Activated CD4-positive, alpha-beta T cell treated with anti-CD3 and anti-CD28 coated beads, Interleukin-2, Interleukin-6, amounts not matched to agents 100 ng/mL and 50 ng/mL, durations not matched to agents 16 hours and 8 hours (primary cell): ENCODE data around the gene TBC1D1.

ENCODE experiments used
- DNase-seq: peaks from one replicate; pipeline ENCODE4 v3.0.0-alpha.2; 2020

TBC1D1 gene

DNA sequence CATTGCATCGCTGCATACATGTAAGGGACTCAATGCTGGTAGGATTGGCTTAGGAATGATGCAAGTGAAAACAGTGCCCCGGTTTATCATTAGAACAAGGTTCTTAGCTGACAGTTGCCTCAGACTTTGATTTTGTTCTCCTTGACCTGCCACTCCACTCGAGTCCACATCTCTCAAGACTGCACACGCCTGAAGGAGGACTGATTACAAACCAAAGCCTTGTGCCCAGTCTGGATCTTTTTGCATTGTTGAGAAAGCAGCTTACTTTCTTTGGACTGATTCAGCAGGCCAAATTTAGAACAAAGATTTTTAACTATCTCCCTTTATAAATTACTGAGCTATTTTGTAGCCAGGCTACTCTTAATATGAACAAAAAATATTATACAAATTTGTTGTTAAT is 194.9 kb downstream of the TBC1D1 start:
- DNase-seq = no peak

GRCh38 chr4:38086151-38086848 is 195.4 kb downstream of the TBC1D1 start:
- no peak for DNase-seq

- no peak for DNase-seq
These were observed 196.0 kb downstream of the TBC1D1 start for GRCh38 chr4:38086849-38087226.

DNA sequence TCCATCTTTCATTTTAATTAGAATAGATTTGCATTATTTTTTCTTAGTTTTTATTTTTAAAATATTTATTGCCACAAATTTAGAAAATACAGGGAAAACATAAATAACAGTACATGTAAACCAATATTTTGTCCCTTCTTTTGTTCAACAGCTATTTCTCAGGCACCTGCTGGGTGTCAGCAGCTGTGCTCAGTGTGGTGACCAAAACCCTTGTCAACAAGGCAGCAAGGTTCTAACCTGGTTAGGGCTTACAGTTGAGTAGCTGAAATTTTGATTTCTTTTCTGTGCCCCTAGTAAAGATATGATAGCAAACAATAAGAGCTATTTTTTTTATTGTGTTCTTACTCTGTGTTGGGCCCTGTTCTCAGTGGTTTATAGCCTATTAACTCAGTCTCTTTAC is 197.4 kb downstream of the TBC1D1 start:
- DNase-seq = no peak

GRCh38 chr4:38089961-38090360 is 199.1 kb downstream of the TBC1D1 start:
- no peak for DNase-seq

DNA sequence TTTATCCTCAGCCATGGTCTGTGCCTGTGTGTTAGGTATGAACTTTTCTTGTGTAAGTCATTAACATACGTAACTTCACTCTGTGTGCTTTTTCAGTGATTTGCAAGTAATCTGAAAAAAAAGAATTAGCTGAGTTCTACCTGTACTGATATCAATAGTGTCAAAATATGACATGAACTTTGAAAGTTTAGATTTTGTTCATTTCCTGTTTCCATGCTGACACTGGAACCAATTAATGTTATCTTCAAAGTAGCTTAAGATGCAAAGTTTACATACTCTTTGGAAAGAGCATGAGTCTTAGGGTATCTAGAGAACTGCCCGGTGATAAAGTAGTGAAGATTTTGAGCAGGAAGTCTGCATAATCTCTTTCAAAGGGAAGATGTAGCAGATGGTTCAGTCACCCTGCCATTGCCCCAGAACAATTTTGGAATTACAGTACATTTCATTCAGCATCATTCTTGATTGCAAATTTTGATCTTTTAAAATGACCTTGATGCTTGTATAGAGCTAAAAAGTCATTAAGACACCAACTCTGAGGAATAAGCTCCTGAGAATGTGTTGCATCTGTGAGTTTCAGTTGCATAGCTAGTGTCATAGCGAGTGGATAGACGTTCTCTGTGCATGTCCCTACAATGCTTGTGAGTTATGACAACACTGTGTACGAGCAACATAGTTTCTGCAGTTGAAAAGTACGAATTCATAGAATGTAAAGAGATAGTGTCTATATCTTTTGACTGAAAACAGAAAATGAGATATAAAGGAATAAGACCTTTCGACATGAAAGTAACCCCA is 199.8 kb downstream of the TBC1D1 start:
- DNase-seq = peak; percentile 46

DNA sequence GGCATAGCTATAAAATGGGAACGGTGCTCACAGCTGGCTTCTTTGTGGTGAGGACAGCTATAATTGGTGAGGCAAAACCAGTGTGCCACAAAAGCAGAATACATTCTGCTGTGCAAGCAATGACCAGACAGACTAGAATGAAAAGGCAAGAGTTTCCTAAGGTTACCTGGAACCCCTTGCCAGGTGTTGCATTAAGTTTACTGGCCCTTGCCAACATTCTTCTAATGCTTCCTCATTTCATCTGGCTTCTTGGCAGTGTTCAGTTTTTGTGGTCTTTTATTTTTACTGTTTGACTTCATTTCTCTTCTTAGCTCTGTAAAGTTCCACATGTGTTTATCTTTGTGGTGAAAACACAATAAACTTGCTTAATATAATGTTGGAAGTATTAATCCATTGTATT is 200.8 kb downstream of the TBC1D1 start:
- no peak for DNase-seq

- no peak for DNase-seq
These were observed 201.8 kb downstream of the TBC1D1 start for GRCh38 chr4:38092701-38093100.

- no peak for DNase-seq
These were observed 203.5 kb downstream of the TBC1D1 start for GRCh38 chr4:38094419-38094818.

DNA sequence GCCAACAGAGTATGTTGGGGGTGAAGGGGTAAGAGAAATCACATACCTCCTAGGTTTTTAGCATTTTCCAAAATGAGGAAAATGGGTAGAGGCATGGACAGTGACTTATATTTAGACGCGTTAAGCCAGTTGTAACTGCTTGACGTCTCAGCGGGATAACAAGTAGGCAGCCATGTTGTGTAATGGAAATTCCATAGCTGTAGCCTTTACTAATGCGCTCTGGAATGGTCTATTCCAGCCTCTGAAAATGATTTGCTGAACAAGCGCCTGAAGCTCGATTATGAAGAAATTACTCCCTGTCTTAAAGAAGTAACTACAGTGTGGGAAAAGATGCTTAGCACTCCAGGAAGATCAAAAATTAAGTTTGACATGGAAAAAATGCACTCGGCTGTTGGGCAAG is 204.8 kb downstream of the TBC1D1 start:
- no peak for DNase-seq

- no peak for DNase-seq
These were observed 206.9 kb downstream of the TBC1D1 start for GRCh38 chr4:38097818-38098217.

- no peak for DNase-seq
These were observed 208.2 kb downstream of the TBC1D1 start for GRCh38 chr4:38099020-38099600.

DNA sequence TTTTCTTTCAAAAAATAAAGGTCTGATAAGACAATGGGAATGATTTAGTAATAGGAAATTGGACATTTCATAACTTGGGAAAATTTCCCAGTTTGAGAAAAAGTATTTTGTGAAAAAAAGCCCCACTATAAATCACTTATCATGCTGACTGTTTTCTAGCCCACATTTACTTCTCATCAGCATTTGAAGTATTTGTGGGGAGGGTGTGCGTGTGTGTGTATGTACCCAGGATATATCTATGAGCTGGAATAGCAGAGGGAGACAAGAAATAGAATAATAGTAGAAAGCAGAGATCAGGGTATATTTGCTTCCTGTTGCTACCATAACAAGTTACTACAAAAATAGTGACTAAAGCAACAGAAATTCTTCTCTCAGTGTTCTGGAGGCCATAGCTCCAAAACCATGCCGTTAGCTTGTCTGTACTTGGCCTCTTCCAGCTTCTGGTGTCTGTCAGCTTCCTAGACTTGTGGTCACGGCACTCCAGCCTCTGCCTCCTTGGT is 209.1 kb downstream of the TBC1D1 start:
- no peak for DNase-seq

- no peak for DNase-seq
These were observed 209.8 kb downstream of the TBC1D1 start for GRCh38 chr4:38100474-38101255.

DNA sequence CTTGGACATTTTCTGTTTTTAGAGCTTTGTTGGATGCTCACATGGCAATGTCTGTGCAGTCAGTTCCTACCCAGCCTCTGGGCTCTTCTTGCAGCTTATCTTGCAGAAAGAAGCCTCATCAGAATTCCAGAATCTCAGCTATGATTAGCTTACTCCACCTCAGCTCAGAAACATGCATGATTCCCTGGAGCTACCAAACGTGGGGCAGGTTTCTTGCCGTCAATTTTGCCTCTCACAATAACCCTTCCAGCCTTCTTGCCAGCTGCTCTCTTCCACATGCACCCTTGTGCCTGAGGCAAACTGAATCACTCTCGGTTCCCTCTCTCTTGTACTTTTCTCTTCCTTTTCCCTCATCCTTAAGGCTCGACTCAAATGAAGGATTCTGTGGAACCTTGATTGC is 210.7 kb downstream of the TBC1D1 start:
- DNase-seq = no peak

GRCh38 chr4:38102957-38103588 is 212.2 kb downstream of the TBC1D1 start:
- no peak for DNase-seq

DNA sequence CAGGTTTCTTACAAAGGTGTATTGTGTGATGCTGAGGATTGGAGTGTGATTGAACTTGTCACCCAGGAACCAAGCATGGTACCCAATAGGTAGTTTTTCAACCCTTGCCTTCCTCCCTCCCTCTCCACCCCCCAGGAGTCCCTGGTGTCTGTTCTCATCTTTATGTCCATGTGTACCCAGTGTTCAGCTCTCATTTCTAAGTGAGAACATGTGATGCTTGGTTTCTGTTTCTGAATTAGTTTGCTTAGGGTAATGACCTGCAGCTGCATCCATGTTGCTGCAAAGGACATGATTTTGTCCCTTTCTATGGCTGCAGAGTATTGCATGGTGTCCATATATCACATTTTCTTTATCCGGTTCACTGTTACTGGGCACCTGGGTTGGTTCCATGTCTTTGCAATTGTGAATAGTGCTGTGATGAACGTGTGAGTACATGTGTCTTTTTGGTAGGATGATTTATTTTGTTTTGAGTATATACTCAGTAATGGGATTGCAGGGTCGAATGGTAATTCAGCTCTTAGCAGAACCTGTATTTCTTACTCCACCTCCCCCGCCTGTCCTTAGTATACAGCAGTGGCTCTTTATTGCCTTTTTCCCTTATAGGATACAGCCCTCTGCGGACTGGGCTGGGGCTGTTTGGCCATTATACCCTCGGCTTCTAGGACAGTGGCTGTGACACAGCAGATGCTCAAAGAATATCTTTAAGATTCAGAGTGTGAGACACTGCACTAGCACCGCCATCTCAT is 214.8 kb downstream of the TBC1D1 start:
- peak; percentile 37 for DNase-seq

DNA sequence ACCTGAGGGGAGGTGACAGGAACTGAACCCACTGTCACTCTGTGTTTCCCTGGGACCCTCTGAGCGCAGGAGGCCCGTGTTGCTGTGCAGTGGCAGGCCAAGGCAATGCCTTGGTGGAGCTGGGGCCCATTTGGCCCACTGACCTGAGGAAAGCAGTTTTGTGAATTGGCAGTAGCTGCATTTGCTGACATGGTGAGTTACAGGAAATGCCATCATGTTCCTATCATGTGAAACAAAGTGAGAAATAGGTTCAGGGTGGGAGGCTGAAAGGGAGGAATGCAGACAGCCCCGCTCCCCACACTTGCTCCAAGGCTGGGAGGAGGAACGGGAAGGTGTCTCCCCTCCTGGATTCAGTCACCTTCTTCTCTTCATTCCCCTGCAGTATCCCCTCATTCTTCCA is 215.4 kb downstream of the TBC1D1 start:
- no peak for DNase-seq

GRCh38 chr4:38106886-38107514 is 216.1 kb downstream of the TBC1D1 start:
- no peak for DNase-seq

DNA sequence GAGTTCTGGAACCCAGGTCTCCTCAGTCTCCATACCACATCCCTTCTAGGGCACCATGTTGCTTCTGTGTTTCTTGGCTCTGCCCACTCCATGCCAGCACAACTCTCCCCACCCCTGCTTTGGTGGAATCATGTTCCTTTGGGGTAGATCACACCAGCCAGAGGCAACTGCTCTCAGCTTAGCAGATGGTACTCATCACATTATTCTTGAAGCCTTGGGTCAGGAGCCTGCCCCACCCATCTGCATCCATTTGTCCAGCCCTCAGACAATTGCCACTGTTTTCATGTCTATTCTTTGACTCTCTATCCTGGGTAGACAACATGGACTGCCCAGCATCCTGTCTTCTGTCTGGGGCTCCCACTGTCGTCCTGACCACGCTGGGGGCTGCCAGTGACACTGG is 216.9 kb downstream of the TBC1D1 start:
- DNase-seq = no peak

- no peak for DNase-seq
These were observed 218.5 kb downstream of the TBC1D1 start for GRCh38 chr4:38109370-38109769.
